SIG-M5 (cell line): Measurements from ENCODE around the gene SOWAHC.
"Not testable (repeated sequence)": the region's sequence is repeated elsewhere in the genome, so short reads cannot be mapped to it uniquely, and the experiment has no call there.

Source experiments
- DNase-seq: peaks from one replicate; lab custom pipeline; 2025; lab: John Stamatoyannopoulos, UW

Gene SOWAHC

GRCh38 chr2:109615637-109616144 lies 1.5 kb downstream of the SOWAHC start:
- no peak for DNase-seq

- DNase-seq: no peak
These were observed 2.0 kb downstream of the SOWAHC start for GRCh38 chr2:109616184-109616583.

DNA sequence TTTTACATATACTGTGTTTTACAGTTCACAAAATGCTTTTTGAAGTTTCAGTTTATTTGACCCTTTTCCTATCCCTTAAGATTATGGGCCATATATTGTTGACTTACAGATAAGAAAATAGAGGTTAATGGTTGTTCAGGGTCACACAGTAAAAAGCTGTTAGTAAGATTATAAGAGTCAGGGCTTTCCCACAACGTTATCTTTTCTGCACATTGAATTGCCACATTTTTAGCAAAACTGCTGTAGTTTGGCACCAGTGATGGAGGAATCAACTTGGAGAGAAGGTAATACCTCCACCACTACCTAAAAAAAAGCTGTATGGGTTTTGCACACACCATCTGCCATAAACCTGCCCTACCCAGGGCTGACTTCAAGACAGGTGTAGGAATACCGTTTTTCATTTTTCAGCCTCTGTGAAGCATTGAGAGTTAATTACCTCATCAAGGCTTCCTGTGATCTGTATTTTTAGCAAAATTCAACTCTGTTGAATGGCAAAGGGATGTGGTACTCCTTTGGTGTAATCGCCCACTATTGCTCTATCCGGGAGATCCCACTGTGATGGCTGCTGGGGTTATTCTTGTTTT lies 5.0 kb downstream of the SOWAHC start:
- no peak for DNase-seq

GRCh38 chr2:109623297-109623696 lies 9.1 kb downstream of the SOWAHC start:
- DNase-seq: no peak

GRCh38 chr2:109623923-109624322 lies 9.8 kb downstream of the SOWAHC start:
- no peak for DNase-seq

GRCh38 chr2:109624339-109624738 lies 10.2 kb downstream of the SOWAHC start:
- no peak for DNase-seq

DNA sequence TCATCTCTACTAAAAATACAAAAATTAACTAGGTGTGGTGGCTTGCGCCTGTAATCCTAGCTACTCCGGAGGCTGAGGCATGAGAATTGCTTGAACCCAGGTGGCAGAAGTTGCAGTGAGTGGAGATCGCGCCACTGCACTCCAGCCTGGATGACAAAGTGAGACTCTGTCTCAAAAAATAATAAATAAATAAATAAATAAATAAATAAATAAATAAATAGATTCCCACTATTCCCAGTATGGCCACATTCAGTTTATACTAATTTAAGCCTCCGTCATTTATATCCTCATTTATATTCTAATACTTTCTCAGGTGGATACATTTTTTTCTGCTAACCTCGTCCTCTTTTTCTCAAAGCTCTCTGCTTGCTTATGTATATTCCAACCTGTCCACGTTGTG lies 14.2 kb downstream of the SOWAHC start:
- DNase-seq: not testable (repeated sequence)

GRCh38 chr2:109629867-109630266 lies 15.7 kb downstream of the SOWAHC start:
- DNase-seq: no peak

- no peak for DNase-seq
These were observed 16.6 kb downstream of the SOWAHC start for GRCh38 chr2:109630441-109631430.

DNA sequence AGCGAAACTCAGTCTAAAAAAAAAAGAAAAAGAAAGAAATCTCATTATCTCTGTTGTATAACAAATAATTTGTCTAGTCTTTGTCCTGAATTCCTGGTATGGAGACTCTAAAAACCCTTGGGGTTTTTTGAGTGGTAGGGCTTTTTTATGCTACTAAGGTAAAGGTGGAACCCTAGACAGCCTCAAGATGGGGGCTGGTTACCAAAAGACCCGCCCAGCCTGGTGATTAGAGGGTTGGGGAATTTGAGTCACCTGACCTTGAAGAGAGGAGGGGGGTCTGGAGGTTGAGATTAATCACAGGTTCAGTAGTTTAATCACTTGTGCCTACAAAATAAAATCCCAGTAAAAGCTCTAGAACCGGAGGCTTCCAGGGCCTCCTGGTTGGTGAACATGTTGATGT lies 17.6 kb downstream of the SOWAHC start:
- DNase-seq: no peak

DNA sequence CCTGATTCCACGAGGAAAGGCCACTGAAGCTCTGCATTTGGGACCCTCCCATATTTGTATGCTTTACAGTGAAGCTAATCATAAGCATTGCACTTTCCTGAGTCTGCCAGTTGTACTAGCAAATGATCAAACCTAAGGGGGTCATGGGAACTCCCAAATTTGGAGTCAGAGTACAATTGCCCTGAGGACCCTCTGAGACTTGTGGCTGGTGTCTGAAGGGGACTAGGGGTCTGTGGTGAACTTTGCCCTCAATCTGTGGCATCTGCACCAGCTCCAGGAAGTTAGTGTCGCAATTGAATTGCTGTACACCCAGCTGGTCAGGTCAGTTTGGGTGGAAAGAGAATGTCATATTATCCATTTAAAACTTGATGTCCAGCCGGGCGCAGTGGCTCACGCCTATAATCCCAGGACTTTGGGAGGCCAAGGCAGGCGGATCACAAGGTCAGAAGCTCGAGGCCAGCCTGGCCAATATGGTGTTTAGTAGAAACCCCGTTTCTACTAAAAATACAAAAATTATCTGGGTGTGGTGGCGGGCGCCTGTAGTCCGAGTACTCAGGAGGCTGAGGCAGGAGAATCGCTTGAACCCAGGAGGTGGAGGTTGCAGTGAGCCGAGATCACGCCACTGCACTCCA lies 18.1 kb downstream of the SOWAHC start:
- no peak for DNase-seq

GRCh38 chr2:109633284-109633961 lies 19.3 kb downstream of the SOWAHC start:
- no peak for DNase-seq

DNA sequence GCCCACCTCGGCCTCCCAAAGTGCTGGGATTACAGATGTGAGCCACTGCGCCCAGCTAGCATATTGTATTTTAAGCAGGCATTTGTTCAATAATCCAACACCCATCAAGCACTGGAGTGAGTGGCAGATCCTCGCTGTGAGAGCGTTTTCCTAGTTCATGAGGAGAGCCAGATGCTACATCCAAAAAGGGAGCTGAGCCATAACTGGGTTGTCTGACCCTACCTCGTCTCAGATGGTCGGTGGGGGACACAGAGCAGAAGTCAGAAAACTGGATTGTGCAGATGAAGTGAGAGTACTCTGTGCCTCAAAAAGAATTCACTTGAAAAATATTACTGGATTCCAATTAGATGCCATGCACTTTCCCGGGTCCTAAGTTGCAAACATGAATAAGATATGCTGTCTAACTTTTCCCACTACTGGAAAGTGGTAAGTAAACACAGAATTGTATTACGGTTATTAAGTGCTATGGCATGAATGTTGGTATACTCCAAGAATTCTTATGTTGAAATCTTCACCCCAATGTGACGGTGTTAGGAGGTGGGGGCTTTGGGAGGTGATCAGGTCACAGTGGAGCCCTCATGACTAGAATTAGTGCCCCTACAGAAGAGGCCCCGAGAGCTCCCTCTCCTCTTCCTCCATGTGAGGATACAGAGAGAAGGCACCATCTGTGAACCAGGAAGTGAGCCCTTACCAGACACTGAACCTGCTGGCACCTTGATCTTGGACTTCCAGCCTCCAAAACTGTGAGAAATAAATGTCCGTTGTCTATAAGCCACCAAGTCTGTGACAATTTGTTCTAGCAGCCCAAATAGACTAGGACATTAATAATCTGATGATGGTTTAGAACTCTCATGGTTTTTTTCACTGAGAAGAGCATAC lies 21.5 kb downstream of the SOWAHC start:
- no peak for DNase-seq

GRCh38 chr2:109636317-109636716 lies 22.2 kb downstream of the SOWAHC start:
- peak; percentile 19 for DNase-seq

DNA sequence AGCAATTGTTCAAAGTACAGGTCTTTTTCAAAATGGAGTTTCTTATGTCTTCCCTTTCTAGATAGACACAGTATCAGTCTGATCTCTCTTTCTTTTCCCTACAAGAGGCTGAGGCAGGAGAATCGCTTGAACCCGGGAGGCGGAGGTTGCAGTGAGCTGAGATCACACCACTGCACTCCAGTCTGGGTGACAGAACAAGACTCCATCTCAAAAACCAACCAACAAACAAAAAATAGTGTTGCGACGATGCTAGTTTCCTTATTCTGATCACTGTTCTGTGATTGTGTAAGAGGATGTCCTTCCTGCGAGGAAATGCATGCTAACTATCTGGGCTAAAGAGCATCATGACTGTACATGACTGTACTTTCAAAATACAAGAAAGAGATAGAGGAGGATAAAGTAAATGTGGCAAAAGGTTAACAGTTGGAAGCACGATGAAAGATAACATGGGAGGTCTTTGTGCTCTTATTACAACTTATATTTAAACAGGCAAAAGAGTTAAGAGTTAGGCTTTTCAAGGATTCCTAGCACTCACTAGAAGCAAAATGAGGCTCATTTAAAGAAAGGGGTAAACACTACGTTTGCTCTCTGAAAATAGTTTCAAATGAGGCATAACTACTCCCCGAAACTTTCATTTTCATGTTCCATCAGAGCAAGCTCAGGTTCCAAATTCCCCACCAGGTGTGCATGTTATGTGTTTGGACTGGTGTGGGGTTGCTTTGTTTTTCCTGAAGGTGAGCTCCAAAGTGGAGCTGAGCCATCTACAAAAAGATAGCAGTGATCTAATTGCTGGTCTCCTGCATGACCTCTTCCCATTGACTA lies 23.8 kb downstream of the SOWAHC start:
- no peak for DNase-seq

GRCh38 chr2:109638795-109639194 lies 24.6 kb downstream of the SOWAHC start:
- no peak for DNase-seq

DNA sequence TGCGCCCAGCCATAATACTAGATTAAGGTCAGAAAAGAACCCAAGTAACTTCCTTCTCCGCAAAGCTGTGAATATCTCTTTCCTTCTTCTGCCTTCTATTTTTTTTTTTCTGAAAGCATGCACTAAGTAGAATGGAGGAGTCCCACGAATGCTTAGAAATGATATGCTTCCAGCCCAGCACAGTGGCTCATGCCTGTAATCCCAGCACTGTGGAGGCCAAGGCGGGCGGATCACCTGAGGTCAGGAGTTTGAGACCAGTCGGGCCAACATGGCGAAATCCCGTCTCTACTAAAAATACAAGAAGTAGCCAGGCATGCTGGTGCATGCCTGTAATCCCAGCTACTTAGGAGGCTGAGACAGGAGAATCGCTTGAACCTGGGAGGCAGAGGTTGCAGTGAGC lies 25.8 kb downstream of the SOWAHC start:
- not testable (repeated sequence) for DNase-seq

- no peak for DNase-seq
These were observed 30.6 kb downstream of the SOWAHC start for GRCh38 chr2:109644571-109645275.

DNA sequence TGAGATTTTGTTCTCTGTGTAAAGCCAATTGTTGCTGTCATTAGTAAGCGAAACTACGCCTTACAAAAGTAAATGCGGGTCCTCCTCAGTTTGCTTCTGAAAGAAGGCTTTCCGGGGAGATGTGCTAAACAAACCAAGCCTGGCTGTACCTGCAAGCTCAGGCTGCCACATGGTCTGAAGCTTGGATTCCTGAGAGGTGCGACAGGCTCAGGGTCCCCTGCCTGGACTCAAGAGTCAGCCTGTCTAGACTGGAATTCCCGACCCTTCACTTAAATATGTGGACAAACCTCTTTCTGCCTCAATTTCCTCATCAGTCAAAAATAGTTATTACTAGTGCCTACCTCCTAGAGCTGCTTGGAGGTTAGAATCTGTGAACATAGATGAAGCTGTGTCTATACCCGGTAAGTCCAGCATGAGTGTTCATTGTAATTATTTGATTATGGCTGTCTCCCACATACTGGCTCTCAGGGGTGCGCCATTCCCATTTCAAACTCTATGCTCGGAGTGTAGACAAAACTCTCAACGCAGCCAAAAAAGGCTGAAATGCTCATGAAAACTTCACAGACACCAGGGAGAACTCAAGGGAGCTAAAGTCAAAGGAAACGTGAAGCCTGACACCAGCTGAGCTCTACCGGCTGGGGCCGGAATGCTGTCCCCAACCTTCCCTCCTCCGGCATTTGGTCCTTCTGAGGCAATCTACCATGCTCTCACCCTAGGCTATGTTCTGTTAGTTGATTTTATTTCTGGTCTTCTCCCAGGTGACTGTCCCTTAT lies 31.4 kb downstream of the SOWAHC start:
- DNase-seq: no peak
